ENCODE measurements around the gene DCBLD2.

- TF ChIP-seq CCAR2 (IDR thresholded peaks at IDR 0.05; ENCODE audit: low read depth, low read length) = no peak
- no peak for TF ChIP-seq CREB1 (IDR thresholded peaks at IDR 0.05)
- TF ChIP-seq CREB1 (CRISPR knock-in tag; IDR thresholded peaks at IDR 0.05) = no peak
- no peak for TF ChIP-seq BMI1 (IDR thresholded peaks at IDR 0.05; ENCODE audit: low read length)
- TF ChIP-seq SMAD1 (IDR thresholded peaks at IDR 0.05; ENCODE audit: low read depth, low read length, partially characterized antibody) = no peak
- TF ChIP-seq CHD1 (IDR thresholded peaks at IDR 0.05; ENCODE audit: low read length) = no peak
These were observed 102.0 kb downstream of the DCBLD2 start for GRCh38 chr3:98799479-98799878.
